Mononuclear cell (primary cell): ENCODE results near the gene AGBL1. TPM values are rescaled to one million over a fixed set of nuclear protein-coding genes. Genes with fewer than 3 reads are reported as not detected.

Experiments
- H3K27me3 ChIP-seq: 2 replicates; pipeline ENCODE4 v1.6.0; 2011; ENCODE audit warnings: low read length, control low read depth; ENCODE audit not compliant: insufficient read depth
- H3K4me1 ChIP-seq: 2 replicates; pipeline ENCODE4 v1.5.1; 2011; ENCODE audit warnings: mild to moderate bottlenecking, low read length, control low read depth; ENCODE audit not compliant: insufficient read depth
- H3K4me3 ChIP-seq: 2 replicates; pipeline ENCODE4 v1.5.1; 2011; ENCODE audit warnings: mild to moderate bottlenecking, low read length, moderate library complexity
- H3K9me3 ChIP-seq: 2 replicates; pipeline ENCODE4 v1.5.1; 2011; ENCODE audit warnings: low read depth, mild to moderate bottlenecking, control low read depth, low read length
- total RNA-seq: library from RNA; depleted of rRNA; stranded (reverse); fragments of >200 nt; gene quantifications from one replicate; pipeline ENCODE4 v1.2.3, GENCODE V29; 2012

Gene AGBL1
- total RNA-seq, 1 donor: under 0.01 TPM

DNA sequence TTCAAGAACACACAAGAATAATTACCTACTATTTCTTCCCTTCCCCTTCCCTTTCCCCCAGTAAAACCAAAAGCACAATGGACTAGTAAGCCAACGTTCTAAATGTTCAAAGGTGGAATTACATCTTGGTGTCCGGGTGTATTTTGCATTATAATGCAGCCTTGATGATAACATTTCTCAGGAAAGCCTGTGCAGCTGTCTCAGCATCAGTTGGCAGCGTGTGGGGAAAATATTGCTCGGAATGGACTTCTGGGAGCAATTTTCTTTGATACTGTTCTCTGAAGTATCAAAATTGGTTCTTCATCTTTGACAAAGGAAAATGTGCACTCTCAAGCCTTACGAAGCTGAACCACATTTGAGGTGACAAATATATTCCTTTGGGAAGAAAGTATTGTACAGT lies 198.9 kb downstream of the AGBL1 start:
- H3K4me3 ChIP-seq: no peak overlapping the region
- no peaks in the 10 kb centered on the region for H3K4me1 ChIP-seq
- H3K9me3 ChIP-seq: no peaks in the 10 kb centered on the region
- no peaks in the 10 kb centered on the region for H3K27me3 ChIP-seq

- no peaks in the 10 kb centered on the region for H3K9me3 ChIP-seq
- no peak overlapping the region for H3K4me3 ChIP-seq
- no peaks in the 10 kb centered on the region for H3K4me1 ChIP-seq
- no peaks in the 10 kb centered on the region for H3K27me3 ChIP-seq
These were observed 205.0 kb downstream of the AGBL1 start for GRCh38 chr15:86284635-86285034.

DNA sequence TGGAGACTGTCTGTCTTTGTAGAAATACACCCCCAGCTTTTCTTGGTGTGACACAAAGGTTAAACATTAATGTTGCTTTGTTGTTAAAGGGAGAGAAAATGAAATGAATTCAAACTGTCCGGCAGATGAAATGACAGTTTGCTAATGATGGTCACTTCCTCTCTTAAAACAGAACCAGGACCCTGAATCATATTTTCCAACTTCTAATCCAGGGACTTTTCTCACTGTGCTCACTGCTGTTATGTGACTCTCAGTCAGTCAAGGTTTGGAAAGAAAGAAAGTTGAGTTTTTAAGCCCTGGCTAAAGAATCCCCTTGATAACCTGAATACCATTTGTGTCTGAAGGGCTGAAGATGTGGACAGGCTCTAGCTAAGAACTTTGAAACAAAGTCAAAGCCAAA lies 215.8 kb downstream of the AGBL1 start:
- Histone ChIP-seq H3K27me3 (no peaks in the 10 kb centered on the region), H3K9me3 (no peaks in the 10 kb centered on the region), H3K4me1 (no peaks in the 10 kb centered on the region), H3K4me3 (no peak overlapping the region)

DNA sequence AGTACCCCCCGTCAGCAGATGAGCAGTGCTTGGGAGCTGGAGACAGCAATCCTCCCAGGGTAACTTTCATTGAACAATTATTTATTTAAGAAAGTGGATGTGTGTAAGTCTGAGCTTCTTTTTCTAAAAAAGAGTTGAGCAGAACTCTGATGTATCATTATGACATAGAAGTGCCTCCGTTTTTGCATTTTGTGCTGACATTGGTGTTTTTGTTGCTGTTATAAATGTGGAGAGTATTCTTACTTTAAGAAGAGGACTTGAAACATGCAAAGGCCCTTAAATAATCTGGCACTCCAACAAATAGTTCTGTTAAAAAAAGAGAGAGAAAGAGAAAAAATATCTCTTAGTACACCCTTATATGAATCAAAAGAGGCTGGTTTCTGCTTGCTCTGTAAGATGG lies 217.1 kb downstream of the AGBL1 start:
- no peaks in the 10 kb centered on the region for H3K9me3 ChIP-seq

DNA sequence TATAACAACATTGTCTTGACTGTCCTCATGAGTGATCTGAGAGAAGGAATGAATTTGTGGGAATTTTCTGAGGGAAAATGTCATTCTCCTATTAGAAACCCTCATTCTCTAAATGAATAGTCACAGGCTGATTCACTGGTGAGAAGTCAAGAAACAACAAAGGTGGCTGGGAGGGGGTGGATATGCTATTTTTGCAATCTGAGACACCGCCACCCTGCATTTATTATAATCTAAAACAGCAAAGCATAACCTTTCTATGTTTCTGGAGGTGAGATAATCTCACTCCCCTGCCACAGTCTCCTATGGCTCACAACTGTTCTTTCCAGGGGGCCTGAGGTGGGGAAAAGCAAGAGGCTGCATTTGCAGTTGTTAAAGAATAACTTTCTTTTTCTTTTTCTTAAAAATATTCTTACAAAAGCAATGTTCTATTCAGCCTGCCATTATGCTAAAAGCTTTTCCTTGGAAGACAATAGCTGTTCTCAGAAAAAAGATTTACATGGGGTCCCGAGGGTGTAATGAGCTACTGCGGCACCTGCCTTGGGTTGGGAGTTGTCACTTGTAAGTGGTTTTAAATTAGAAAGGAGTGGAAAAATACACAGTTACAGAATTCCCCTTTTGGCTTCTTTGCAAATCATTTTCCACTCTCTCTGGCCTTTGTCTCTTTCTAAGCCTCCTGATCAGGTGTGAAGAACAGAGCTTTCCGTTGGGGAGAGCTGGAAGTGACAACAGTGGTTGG lies 220.9 kb downstream of the AGBL1 start:
- Histone ChIP-seq H3K27me3 (no peaks in the 10 kb centered on the region), H3K9me3 (no peaks in the 10 kb centered on the region), H3K4me1 (no peaks in the 10 kb centered on the region), H3K4me3 (no peak overlapping the region)

More for the DNA sequence above, 217.1 kb downstream of the AGBL1 start:
- Histone ChIP-seq H3K4me1 (no peaks in the 10 kb centered on the region), H3K4me3 (no peak overlapping the region), H3K27me3 (no peaks in the 10 kb centered on the region)

- Histone ChIP-seq H3K9me3 (no peaks in the 10 kb centered on the region), H3K27me3 (no peaks in the 10 kb centered on the region), H3K4me1 (no peaks in the 10 kb centered on the region), H3K4me3 (no peak overlapping the region)
These were observed 232.1 kb downstream of the AGBL1 start for GRCh38 chr15:86311568-86312280.

DNA sequence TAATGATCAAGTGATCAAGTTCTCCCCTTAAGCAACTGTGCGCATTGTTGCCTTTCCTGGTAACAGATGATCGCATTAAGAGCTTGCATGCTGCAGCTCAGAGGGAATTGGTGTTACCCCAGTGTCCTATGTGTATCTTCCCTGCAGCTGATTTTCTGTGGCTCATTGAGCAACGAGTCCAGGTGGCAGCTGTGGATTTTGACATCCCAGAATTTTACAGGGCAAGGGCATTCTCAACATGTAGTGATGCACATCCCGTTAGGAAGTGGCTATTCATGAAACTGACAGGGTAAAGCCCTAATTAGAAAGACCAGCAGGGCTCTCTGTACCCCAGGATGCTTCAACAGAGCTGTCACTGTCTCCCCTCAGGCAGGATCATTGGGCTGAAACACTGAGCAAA lies 232.8 kb downstream of the AGBL1 start:
- Histone ChIP-seq H3K27me3 (no peaks in the 10 kb centered on the region), H3K4me3 (no peak overlapping the region)

DNA sequence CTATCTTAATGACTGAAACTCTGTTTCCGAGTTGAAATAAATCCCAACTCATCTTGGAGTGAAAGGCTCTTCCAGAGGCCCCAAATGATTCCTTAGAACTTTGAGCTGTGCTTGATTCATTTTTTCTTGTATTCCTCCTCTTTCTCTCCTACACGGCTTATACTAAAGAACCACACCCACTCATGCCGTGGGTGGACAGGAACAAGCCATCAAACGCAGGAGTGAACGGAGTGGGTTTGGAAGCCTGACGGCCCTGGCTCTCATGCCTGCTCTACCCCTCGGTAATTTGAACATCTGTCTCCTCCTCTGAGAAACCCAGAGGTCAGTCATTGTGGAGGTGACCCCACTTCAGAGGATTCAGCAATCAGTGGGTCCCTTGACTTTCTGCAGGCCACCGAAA lies 236.5 kb downstream of the AGBL1 start:
- Histone ChIP-seq H3K27me3 (no peaks in the 10 kb centered on the region), H3K9me3 (no peaks in the 10 kb centered on the region), H3K4me1 (no peaks in the 10 kb centered on the region), H3K4me3 (no peak overlapping the region)

More for the DNA sequence above, 232.8 kb downstream of the AGBL1 start:
- no peaks in the 10 kb centered on the region for H3K9me3 ChIP-seq
- H3K4me1 ChIP-seq: no peaks in the 10 kb centered on the region

- Histone ChIP-seq H3K9me3 (no peaks in the 10 kb centered on the region), H3K4me3 (no peak overlapping the region), H3K4me1 (no peaks in the 10 kb centered on the region), H3K27me3 (no peaks in the 10 kb centered on the region)
These were observed 237.2 kb downstream of the AGBL1 start for GRCh38 chr15:86316726-86317383.

DNA sequence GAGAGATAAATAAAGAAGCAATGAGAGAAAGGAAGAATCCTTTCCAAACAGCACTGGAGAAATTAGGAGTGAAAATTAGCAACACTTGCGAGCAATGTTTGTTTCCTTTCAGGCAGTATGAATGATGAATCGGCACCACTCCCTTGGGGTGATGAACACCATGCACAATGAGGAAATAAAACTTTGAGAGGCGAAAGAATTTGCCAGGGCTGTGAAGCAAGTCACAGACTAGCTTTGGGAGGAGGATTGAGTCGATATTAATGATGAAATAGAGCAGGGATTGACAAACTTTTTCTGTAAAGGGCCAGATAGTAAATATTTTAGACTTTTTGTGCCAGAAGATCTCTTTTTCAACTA lies 237.7 kb downstream of the AGBL1 start:
- no peaks in the 10 kb centered on the region for H3K9me3 ChIP-seq
- H3K4me1 ChIP-seq: no peaks in the 10 kb centered on the region
- no peaks in the 10 kb centered on the region for H3K27me3 ChIP-seq
- no peak overlapping the region for H3K4me3 ChIP-seq

DNA sequence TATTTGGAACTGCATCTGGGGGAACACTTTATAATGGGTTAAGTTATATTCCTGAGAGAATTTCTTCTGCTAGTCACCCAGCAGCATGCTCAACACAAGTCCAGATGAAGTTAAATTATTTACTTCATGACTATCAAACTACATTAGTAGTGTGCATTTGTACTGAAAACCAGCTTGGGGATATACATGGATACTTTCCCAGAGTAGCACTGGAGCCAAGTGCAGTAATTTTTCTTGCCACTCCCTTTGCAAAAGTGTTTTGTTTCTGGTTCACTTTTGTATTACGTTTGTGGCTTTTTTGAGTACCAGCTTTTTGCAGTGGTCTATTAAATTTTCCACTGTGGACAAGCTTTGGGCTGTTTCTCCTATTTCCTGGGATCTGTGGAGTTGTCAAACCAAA lies 243.0 kb downstream of the AGBL1 start:
- no peaks in the 10 kb centered on the region for H3K9me3 ChIP-seq
- no peak overlapping the region for H3K4me3 ChIP-seq
- no peaks in the 10 kb centered on the region for H3K27me3 ChIP-seq
- no peaks in the 10 kb centered on the region for H3K4me1 ChIP-seq

GRCh38 chr15:86327230-86327865 lies 247.7 kb downstream of the AGBL1 start:
- peaks cover 7% of the 10 kb centered on the region for H3K9me3 ChIP-seq
- H3K4me1 ChIP-seq: no peaks in the 10 kb centered on the region
- no peaks in the 10 kb centered on the region for H3K27me3 ChIP-seq
- no peak overlapping the region for H3K4me3 ChIP-seq

DNA sequence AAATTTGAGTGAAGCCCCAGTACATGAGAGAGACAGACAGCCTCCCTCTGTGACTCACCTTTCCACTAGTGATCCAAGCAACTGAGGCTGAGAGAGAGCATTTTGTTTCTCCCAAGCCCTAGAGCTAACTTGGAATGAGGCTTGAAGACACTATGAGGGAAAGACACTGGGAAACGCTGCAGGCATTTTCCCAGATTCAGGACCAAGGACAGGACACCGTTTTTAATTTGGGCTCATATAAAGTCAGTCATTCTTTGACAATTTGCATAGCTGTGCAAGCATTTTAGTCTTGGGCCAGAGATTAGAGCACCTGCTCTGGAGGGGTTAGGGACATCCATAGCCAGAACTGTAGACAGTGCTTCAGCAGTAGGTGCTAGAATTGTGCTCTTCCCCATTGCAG lies 249.0 kb downstream of the AGBL1 start:
- H3K27me3 ChIP-seq: no peaks in the 10 kb centered on the region
- peaks cover 7% of the 10 kb centered on the region for H3K9me3 ChIP-seq
- no peak overlapping the region for H3K4me3 ChIP-seq
- no peaks in the 10 kb centered on the region for H3K4me1 ChIP-seq

GRCh38 chr15:86329311-86330013 lies 249.8 kb downstream of the AGBL1 start:
- Histone ChIP-seq H3K27me3 (no peaks in the 10 kb centered on the region), H3K4me3 (no peak overlapping the region), H3K9me3 (peaks cover 7% of the 10 kb centered on the region), H3K4me1 (no peaks in the 10 kb centered on the region)

- H3K4me1 ChIP-seq: no peaks in the 10 kb centered on the region
- H3K4me3 ChIP-seq: no peak overlapping the region
- no peaks in the 10 kb centered on the region for H3K27me3 ChIP-seq
- peaks cover 7% of the 10 kb centered on the region for H3K9me3 ChIP-seq
These were observed 254.1 kb downstream of the AGBL1 start for GRCh38 chr15:86333819-86334218.
